HG02943 (cell line): Measurements from ENCODE around the gene FCRL2.
"Not testable (repeated sequence)": the region's sequence is repeated elsewhere in the genome, so short reads cannot be mapped to it uniquely, and the experiment has no call there.

Experiments
- ATAC-seq: cut with Tn5 transposase; IDR thresholded peaks from one replicate; pipeline ENCODE4 v1.9.1; 2021; ENCODE audit warnings: mild to moderate bottlenecking, low read depth, moderate library complexity; ENCODE audit not compliant: unreplicated experiment

FCRL2 gene

GRCh38 chr1:157758018-157758417 is 18.9 kb downstream of the FCRL2 start:
- ATAC-seq, result no peak

- no peak for ATAC-seq
Observed at GRCh38 chr1:157753611-157754010, 23.3 kb downstream of the FCRL2 start.

GRCh38 chr1:157751283-157751682 is 25.6 kb downstream of the FCRL2 start:
- ATAC-seq, result no peak

- ATAC-seq, result no peak
Observed at GRCh38 chr1:157748262-157748817, 28.6 kb downstream of the FCRL2 start.

GRCh38 chr1:157739229-157739901 is 37.6 kb downstream of the FCRL2 start:
- no peak for ATAC-seq

GRCh38 chr1:157735991-157736390 is 40.9 kb downstream of the FCRL2 start:
- ATAC-seq, result not testable (repeated sequence)

- no peak for ATAC-seq
Observed at GRCh38 chr1:157734321-157734720, 42.6 kb downstream of the FCRL2 start.

GRCh38 chr1:157732755-157733154 is 44.2 kb downstream of the FCRL2 start:
- ATAC-seq, result no peak

- no peak for ATAC-seq
Observed at GRCh38 chr1:157725221-157725577, 51.7 kb downstream of the FCRL2 start.

GRCh38 chr1:157724537-157725220 is 52.3 kb downstream of the FCRL2 start:
- ATAC-seq, result no peak

- ATAC-seq, result no peak
Observed at GRCh38 chr1:157723157-157723556, 53.8 kb downstream of the FCRL2 start.

GRCh38 chr1:157721985-157722384 is 54.9 kb downstream of the FCRL2 start:
- ATAC-seq, result no peak

- ATAC-seq, result no peak
Observed at GRCh38 chr1:157715736-157716135, 61.2 kb downstream of the FCRL2 start.

GRCh38 chr1:157711802-157712201 is 65.1 kb downstream of the FCRL2 start:
- ATAC-seq, result no peak

- no peak for ATAC-seq
Observed at GRCh38 chr1:157704878-157705277, 72.1 kb downstream of the FCRL2 start.

GRCh38 chr1:157703981-157704380 is 73.0 kb downstream of the FCRL2 start:
- ATAC-seq, result no peak

- ATAC-seq, result no peak
Observed at GRCh38 chr1:157702308-157702825, 74.6 kb downstream of the FCRL2 start.

GRCh38 chr1:157700732-157701131 is 76.2 kb downstream of the FCRL2 start, which contains the start of gene FCRL3:
Gene FCRL3 (minus strand): TSS chr1:157700769. CDS start chr1:157700489, 280 bp downstream.
- ATAC-seq, result no peak

GRCh38 chr1:157700305-157700704 is 76.6 kb downstream of the FCRL2 start:
- ATAC-seq, result no peak

GRCh38 chr1:157697781-157698569 is 79.0 kb downstream of the FCRL2 start:
- ATAC-seq, result no peak
